Limb (tissue), 2 donors: ENCODE measurements around the gene MYOM1.

Experiments used
- DNase-seq, 2 donors: peaks; one replicate each; pipeline ENCODE4 v3.0.0-alpha.2; 2016; ENCODE audit errors: extremely low spot score in 2 of 2

The MYOM1 gene

GRCh38 chr18:3189884-3190283 lies 29.9 kb downstream of the MYOM1 start:
- no peak for DNase-seq

GRCh38 chr18:3186678-3187658 lies 32.8 kb downstream of the MYOM1 start:
- no peak for DNase-seq

DNA sequence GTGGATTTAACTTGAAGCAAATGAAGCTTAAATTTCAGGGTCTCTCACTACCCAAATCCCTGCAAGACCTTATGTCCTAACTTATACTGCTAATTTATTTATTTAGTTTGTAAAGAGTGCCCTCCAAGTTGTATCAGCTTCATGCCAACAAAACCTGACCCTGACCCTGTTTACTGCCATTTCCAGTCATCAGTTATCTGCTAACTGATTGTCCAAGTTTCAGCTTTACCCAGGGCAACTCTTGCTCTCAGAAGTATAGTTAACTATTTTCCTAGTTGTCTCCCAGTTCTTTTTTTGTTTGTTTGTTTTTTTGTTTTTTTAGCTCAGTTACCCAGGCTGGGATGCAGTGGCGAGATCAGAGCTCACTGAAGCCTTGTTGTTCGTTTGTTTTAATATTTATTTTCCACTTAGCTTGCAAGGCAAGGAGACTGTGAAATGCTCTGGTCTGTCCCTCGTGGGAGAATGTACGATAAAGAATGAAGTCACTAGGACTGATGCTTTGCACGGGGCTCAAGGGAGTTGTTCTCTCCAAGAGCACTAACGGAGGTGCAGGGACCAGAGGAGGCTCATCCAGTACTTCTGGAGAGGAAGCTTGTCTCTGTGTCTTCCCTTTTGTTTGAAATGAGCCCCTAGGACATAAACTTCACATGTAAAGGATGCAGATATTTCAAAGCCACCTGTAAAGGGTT lies 35.3 kb downstream of the MYOM1 start:
- DNase-seq = no peak

DNA sequence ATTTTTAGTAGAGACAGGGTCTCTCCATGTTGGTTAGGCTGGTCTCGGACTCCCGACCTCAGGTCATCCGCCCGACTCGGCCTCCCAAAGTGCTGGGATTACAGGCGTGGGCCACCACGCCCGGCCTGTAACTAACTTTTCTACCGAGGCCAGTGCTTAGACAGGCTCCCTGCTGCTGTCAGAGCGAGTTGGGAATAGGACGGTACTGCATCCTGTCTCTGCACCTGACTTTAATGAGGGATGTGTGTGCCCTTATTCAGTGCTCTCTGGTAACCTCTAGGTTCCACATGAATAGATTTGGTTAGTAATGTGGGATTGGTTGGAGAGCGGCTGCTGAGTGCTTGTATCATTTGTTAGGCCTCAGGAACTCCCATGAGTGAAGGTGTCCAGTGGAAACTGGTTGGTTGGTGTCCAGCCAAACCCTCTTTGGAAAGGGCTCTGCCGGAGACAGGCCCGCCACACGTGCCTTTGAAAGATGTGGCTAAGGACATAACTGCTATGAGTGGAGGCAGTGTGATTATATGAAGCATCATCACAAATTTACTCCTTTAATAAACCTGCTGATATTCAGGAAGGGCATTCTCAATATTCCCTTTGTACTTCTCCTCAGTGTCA lies 36.6 kb downstream of the MYOM1 start:
- DNase-seq = no peak

GRCh38 chr18:3180325-3180724 lies 39.4 kb downstream of the MYOM1 start:
- peak in 1 of 2 donors; percentile 16 for DNase-seq

GRCh38 chr18:3179430-3180089 lies 40.2 kb downstream of the MYOM1 start:
- peak; percentile 47 to 55 for DNase-seq

- no peak for DNase-seq
Measured at GRCh38 chr18:3177902-3178687, 41.7 kb downstream of the MYOM1 start.

- no peak for DNase-seq
Measured at GRCh38 chr18:3175195-3175758, 44.5 kb downstream of the MYOM1 start.

- no peak for DNase-seq
Measured at GRCh38 chr18:3172097-3172496, 47.7 kb downstream of the MYOM1 start.

DNA sequence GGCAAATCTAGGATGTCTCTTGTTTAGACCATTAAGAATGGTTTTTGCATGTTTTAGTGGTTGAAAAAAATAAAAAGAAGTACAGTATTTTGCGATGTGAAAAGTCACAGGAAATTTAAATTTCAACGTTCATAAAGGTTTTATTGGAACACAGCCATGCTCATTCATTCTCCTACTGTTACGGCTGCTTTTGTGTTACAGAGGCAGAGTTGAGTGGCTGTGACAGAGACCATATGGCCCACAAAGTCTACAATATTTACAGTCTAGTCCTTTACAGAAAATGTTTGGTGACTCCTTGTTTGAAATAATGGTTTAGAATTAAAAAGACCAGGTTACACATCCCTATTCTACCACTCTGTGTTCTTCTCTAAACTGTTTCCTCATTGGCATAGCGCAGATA lies 48.1 kb downstream of the MYOM1 start:
- no peak for DNase-seq

- DNase-seq = no peak
Measured at GRCh38 chr18:3170441-3171161, 49.2 kb downstream of the MYOM1 start.

GRCh38 chr18:3164381-3164780 lies 55.4 kb downstream of the MYOM1 start:
- DNase-seq = no peak

- DNase-seq = no peak
Measured at GRCh38 chr18:3163968-3164367, 55.8 kb downstream of the MYOM1 start.

DNA sequence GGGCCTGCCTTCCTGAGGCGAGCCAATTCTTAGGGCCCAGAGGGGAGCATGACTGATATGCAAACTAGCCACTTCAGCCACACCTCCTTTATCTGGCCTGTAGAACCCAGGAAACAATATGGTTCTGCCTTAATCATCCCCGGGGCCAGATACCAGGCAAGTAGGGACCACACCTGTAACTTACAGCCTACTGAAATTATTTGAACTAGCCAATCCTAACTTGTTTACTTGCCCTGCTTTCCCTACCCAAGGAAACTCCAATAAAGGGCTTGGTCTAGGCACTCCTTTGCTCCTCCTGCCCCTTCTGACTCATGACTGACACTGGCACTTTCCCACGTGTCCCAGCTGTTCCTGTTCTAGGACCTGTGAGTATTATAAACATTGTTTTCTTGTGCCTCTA lies 57.6 kb downstream of the MYOM1 start:
- DNase-seq = no peak

- DNase-seq = no peak
Measured at GRCh38 chr18:3159830-3160229, 59.9 kb downstream of the MYOM1 start.

DNA sequence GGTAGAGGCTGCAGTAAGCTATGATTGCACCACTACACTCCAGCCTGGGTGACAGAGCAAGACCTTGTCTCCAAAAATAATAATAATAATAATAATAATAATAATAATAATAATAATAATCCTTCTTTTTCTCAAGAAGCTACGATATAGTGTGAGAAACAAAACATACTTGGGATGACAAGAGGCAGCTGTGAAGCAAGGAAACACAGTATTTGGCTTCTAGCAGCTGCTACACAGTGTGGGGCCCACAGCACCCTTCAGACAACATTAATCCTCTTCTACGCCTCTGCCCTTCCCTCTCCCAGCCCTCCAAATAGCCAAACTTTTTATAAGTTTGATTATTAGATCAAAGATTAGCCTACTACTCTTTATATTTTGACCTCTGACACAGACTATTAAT lies 62.2 kb downstream of the MYOM1 start:
- no peak for DNase-seq

DNA sequence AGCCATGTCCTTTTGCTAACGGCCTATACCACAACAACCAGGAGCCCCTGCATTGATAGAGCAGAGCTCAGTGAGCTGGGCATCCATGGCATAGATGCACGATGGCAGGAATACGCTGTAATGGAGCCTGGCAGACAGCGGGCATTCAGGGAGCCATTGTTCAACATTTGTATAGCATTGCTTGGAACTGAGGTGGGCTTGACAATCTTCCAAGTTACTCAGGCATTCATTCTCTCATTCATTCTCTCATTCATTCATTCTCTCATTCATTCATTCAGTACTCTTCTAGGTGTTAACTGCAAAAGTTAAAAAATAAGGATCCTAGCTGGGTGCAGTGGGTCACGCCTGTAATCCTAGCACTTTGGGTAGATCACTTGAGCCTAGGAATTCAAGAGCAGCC lies 62.7 kb downstream of the MYOM1 start:
- no peak for DNase-seq

DNA sequence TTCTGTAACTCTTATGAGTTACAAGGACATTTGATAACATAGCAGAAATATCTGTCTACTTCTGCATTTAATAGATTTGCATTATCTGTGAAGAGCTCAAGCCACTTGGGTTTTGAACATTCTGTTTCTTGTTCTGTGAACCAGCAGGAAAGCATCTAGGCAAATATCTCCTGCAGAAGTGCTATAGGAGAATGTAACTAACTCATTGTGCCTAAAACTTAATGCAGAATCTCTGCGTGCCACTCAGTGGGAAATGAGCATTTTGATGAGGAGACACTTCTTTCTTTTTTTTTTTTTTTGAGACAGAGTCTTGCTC lies 63.5 kb downstream of the MYOM1 start:
- DNase-seq = no peak

GRCh38 chr18:3154214-3154613 lies 65.6 kb downstream of the MYOM1 start:
- no peak for DNase-seq

DNA sequence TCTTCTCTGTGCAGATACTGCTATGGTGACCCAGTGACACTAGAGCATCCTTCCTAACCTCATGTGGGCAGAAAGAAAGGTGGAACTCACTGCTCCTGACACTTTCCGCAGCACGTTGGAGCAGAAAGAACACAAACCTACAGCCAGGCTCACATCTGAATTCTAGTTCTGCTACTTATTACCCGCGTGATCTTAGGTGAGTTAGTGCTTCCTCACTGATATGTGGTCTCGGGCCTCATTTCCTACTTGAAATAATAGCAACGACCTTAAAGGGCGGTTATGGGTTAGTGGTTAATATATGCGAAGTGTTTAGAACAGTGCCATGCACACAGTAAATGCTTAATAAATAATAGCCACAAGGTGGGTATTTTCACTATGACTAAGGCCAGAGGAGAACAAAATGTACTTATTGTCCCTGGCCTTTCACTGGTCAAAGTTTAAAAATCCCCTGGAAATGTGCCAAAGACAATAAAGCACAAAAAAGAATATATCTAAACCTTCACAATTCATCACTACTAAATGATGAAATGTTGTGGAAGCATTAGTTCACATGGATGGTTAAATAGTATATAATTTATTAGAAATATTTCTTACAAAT lies 66.6 kb downstream of the MYOM1 start:
- DNase-seq = no peak
